ENCODE measurements around the gene LRRC28. TPM values are rescaled to one million over a fixed set of nuclear protein-coding genes. Genes with fewer than 3 reads are reported as not detected.

LRRC28 gene
- total and polyA plus RNA-seq, 2 donors (not counting 1 experiment from before 2014, with no cell fraction given) = 13.3 to 31.8 TPM

GRCh38 chr15:99336794-99337193, 85.5 kb downstream of the LRRC28 start:
- Histone ChIP-seq H3K9me3 (ENCODE audit: control extremely low read depth in 1 of 3, control insufficient read depth in 2 of 3, insufficient read depth in 1 of 3, low read length in 2 of 3) (no peaks in the 10 kb centered on the region), H2AFZ (ENCODE audit: insufficient read depth, low read depth, low read length, poor library complexity, severe bottlenecking) (no peak overlapping the region), H3K27ac (ENCODE audit: low read length in 2 of 2) (no peak overlapping the region), H3K4me2 (replicated peaks; ENCODE audit: low read depth, low read length, poor library complexity, severe bottlenecking) (no peak overlapping the region), H3K36me3 (replicated peaks in 1 of 2; ENCODE audit: control extremely low read depth in 1 of 2, control insufficient read depth in 1 of 2, extremely low read depth in 1 of 2, insufficient read depth in 2 of 2, low read length in 1 of 2) (peaks cover 0 to 5% of the 10 kb centered on the region in 2 experiments), H3K9ac (ENCODE audit: low read length) (no peak overlapping the region), H3K4me1 (ENCODE audit: control insufficient read depth in 2 of 2, insufficient read depth in 2 of 2, low read length in 2 of 2) (no peaks in the 10 kb centered on the region), H3K27me3 (replicated peaks in 1 of 4; ENCODE audit: control extremely low read depth in 1 of 4, control insufficient read depth in 3 of 4, insufficient read depth in 4 of 4, low read length in 3 of 4) (no peaks in the 10 kb centered on the region), H3K4me3 (ENCODE audit: control extremely low read depth in 1 of 5, extremely low read depth in 1 of 5, insufficient read depth in 1 of 5, low read depth in 2 of 5, low read length in 4 of 5) (no peak overlapping the region), H4K20me1 (ENCODE audit: control insufficient read depth, insufficient read depth, low read length, poor library complexity, severe bottlenecking) (no peaks in the 10 kb centered on the region), H3K79me2 (ENCODE audit: control insufficient read depth, insufficient read depth, low read length) (no peaks in the 10 kb centered on the region)
- TF ChIP-seq, protein P1, sequence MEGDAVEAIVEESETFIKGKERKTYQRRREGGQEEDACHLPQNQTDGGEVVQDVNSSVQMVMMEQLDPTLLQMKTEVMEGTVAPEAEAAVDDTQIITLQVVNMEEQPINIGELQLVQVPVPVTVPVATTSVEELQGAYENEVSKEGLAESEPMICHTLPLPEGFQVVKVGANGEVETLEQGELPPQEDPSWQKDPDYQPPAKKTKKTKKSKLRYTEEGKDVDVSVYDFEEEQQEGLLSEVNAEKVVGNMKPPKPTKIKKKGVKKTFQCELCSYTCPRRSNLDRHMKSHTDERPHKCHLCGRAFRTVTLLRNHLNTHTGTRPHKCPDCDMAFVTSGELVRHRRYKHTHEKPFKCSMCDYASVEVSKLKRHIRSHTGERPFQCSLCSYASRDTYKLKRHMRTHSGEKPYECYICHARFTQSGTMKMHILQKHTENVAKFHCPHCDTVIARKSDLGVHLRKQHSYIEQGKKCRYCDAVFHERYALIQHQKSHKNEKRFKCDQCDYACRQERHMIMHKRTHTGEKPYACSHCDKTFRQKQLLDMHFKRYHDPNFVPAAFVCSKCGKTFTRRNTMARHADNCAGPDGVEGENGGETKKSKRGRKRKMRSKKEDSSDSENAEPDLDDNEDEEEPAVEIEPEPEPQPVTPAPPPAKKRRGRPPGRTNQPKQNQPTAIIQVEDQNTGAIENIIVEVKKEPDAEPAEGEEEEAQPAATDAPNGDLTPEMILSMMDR (IDR thresholded peaks at IDR 0.05) = no peak
- no peak for TF ChIP-seq EZH2 (IDR thresholded peaks at IDR 0.05; ENCODE audit: borderline replicate concordance, insufficient read depth, low read depth, low read length, poor library complexity, severe bottlenecking)
- Mint-ChIP-seq H3K9me3 (ENCODE audit: insufficient read depth) (no peaks in the 10 kb centered on the region), H3K27ac (no peak overlapping the region), H3K4me3 (no peak overlapping the region), H3K4me1 (no peaks in the 10 kb centered on the region), H3K27me3 (no peaks in the 10 kb centered on the region)
- DNase-seq (no peak), ATAC-seq (ENCODE audit: low read depth) (no peak)
- CTCF ChIA-PET = interaction anchor here (1.3 kb wide), 1 partner anchor 368 kb away, joined by 5 read pairs; no protein-coding TSS in a partner anchor
- intact Hi-C loops (cut with micrococcal nuclease) = no loop called here
- 89% methylated on average over 1 of the region's 1 CpG for WGBS (ENCODE audit: insufficient coverage)
- POLR2A ChIA-PET = no interaction called here

DNA sequence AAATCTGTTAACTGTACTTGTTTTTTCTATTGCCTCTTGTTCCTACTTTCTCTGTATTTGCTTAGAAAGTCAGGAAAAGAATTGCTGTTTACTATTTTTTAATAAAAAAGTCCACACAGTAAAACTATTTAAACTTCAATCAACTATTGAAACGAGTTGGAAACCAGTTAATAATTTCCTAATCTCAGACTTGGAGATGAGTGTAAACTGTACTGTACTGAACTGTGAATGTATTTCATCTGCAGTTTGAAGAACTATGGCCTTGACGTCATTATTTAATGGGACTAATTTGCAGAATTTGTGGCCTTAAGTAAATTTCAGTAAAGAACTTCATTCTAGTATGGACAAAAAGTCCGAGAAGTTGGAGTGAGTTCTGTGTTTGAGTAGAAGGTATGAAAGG, 89.1 kb downstream of the LRRC28 start:
- Histone ChIP-seq H3K27me3 (replicated peaks in 1 of 4; ENCODE audit: control extremely low read depth in 1 of 4, control insufficient read depth in 3 of 4, insufficient read depth in 4 of 4, low read length in 3 of 4) (no peaks in the 10 kb centered on the region), H3K79me2 (ENCODE audit: control insufficient read depth, insufficient read depth, low read length) (no peaks in the 10 kb centered on the region), H3K36me3 (replicated peaks in 1 of 2; ENCODE audit: control extremely low read depth in 1 of 2, control insufficient read depth in 1 of 2, extremely low read depth in 1 of 2, insufficient read depth in 2 of 2, low read length in 1 of 2) (peaks cover 0 to 5% of the 10 kb centered on the region in 2 experiments), H3K9ac (ENCODE audit: low read length) (no peak overlapping the region), H4K20me1 (ENCODE audit: control insufficient read depth, insufficient read depth, low read length, poor library complexity, severe bottlenecking) (no peaks in the 10 kb centered on the region), H2AFZ (ENCODE audit: insufficient read depth, low read depth, low read length, poor library complexity, severe bottlenecking) (no peak overlapping the region), H3K4me3 (ENCODE audit: control extremely low read depth in 1 of 5, extremely low read depth in 1 of 5, insufficient read depth in 1 of 5, low read depth in 2 of 5, low read length in 4 of 5) (no peak overlapping the region), H3K4me1 (ENCODE audit: control insufficient read depth in 2 of 2, insufficient read depth in 2 of 2, low read length in 2 of 2) (peaks cover 14% of the 10 kb centered on the region in 2 donors), H3K27ac (ENCODE audit: low read length in 2 of 2) (no peak overlapping the region), H3K9me3 (ENCODE audit: control extremely low read depth in 1 of 3, control insufficient read depth in 2 of 3, insufficient read depth in 1 of 3, low read length in 2 of 3) (no peaks in the 10 kb centered on the region), H3K4me2 (replicated peaks; ENCODE audit: low read depth, low read length, poor library complexity, severe bottlenecking) (no peak overlapping the region)
- no peak for ATAC-seq (ENCODE audit: low read depth)
- POLR2A ChIA-PET = interaction anchor here (0.7 kb wide), 2 partner anchors 18 to 226 kb away, joined by 3 read pairs; partner anchors contain the start of gene MEF2A
- H3K27me3 Mint-ChIP-seq = no peaks in the 10 kb centered on the region
- intact Hi-C loops (cut with micrococcal nuclease) = loop anchor here (5.0 to 10.0 kb wide), 2 partner anchors 64 to 242 kb away; no protein-coding TSS in a partner anchor
- DNase-seq = no peak
- H3K4me3 Mint-ChIP-seq = no peak overlapping the region
- TF ChIP-seq, protein P1 (IDR thresholded peaks at IDR 0.05) = no peak
- no peak for TF ChIP-seq EZH2 (IDR thresholded peaks at IDR 0.05; ENCODE audit: borderline replicate concordance, insufficient read depth, low read depth, low read length, poor library complexity, severe bottlenecking)
- WGBS (ENCODE audit: insufficient coverage) = 92% methylated on average over 1 of the region's 3 CpGs
- CTCF ChIA-PET = interaction anchor here (0.6 to 5.7 kb wide), 5 partner anchors 9 to 363 kb away, joined by 3 to 86 read pairs (median 5); no protein-coding TSS in a partner anchor
- H3K9me3 Mint-ChIP-seq (ENCODE audit: insufficient read depth) = no peaks in the 10 kb centered on the region
- H3K4me1 Mint-ChIP-seq = peaks cover 17% of the 10 kb centered on the region
- no peak overlapping the region for H3K27ac Mint-ChIP-seq
